OCI-M2 (cell line): Measurements from ENCODE around the gene LAPTM4A.
"Not testable (repeated sequence)": the region's sequence is repeated elsewhere in the genome, so short reads cannot be mapped to it uniquely, and the experiment has no call there.

Experiments
- DNase-seq: peaks from one replicate; lab custom pipeline; 2025; ENCODE audit not compliant: unreplicated experiment; lab: John Stamatoyannopoulos, UW

The LAPTM4A gene

DNA sequence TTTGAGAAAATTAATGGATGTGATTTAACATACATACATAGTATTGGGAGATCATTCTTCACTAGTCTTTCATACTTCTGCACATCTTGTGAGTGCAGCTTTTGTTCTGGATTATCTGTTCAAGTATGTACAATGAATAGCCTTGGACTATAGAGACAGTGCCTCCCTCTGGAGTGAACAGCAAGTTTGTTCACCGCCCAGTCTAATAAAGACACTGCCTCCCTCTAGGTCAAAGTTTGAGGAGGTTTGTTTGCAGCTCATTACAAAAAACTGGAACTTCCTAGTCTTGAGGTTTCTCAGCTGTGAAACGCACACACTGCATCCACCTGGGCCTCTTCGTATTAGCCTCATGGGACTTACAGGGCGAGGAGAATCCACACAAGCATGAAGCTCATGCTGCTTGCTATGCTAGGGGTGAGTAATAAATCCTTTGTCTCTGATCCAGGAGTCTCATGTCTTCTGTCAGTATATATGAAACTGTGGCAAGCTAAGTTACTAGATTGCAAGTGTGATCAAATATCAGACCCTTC, 26.0 kb upstream of the LAPTM4A start:
- DNase-seq = no peak

GRCh38 chr2:20076757-20077156, 25.3 kb upstream of the LAPTM4A start:
- no peak for DNase-seq

DNA sequence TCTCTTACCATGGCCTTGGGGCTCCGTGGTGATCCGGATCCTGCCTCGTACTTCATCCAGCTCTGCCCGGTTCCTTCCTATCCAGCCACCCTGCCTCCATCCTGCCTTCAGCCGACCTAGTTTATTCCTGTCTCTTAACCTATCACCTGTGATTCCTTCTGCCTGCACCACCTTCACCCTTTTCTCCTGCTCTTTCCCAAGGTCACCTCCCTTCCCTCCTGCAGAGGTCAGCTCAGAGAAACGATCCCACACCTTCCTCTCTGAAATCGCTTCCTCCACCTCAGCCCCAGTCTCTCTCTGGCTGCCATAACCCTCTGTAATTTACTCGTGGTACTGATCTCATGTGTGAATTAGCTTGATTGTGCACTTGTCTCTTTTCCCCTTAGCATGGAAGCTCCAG, 23.5 kb upstream of the LAPTM4A start:
- no peak for DNase-seq

- not testable (repeated sequence) for DNase-seq
Observed at GRCh38 chr2:20074046-20074648, 22.7 kb upstream of the LAPTM4A start.

DNA sequence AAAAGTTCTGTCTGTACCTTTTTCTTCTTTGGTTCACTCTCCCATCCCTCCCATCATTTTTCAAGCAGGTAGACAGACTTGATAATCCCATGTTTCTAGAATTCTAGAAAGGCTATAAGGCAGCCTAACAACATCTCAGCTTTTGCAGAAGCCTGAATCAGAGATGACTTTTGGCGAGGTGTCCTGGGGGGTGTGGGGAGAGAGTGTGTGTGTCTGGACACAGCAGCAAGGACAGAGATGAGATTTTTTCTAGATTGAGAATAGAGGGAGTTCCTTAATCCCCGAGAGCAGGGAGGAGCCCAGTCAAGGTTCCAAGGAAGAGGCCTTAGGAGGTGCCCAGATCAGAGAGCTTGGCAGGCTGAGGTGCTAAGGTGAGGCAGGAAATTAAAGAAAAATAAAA, 22.0 kb upstream of the LAPTM4A start:
- no peak for DNase-seq

- no peak for DNase-seq
Observed at GRCh38 chr2:20072436-20073158, 21.2 kb upstream of the LAPTM4A start.

DNA sequence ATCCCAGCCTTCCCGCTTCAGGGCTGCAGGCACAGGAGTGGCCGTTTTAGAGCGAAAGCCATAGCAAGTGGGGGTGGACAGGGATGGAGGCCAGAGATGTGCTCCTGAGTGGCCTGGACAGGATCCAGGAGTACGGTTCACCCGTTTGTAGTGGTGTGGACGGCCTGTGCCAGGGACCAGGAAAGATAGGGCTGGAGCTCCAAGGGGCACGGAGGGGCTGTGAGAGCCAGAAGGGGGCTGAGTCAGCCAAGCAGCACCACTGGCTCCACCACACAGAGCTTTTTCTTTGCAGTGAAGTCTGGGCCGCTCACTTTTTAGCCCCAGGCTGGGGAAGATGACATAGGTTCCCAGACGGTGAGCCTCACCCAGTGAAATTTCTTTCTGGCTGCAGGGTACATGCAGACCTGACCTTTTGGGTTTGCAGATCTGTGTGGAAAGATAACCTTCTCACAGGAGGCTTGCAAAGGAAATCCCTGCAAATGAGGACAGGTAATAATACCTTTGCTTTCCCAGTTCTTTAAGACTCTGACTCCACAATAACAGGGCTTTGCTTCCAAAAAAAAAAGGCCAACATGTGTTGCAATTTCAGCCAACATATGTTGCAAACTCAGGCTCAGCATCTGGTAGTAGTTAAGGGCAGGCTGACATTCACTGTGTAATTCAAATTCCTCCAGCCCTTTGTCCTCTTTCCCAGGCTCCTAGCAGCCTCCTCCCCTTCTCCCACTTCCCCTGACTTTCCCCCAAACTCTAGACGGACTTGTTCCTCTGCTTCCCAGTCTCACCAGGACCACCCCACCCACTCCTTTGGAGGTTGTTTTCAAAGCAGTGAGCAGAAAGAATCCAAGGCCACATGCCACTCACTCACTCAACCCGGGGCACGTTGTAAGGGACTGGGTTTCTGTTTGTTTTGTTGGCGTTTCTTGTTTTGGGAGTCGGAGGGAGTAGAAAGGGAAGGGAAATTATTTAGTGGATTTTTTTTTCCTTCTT, 20.3 kb upstream of the LAPTM4A start:
- no peak for DNase-seq

- DNase-seq = no peak
Observed at GRCh38 chr2:20069756-20070155, 18.3 kb upstream of the LAPTM4A start.

- no peak for DNase-seq
Observed at GRCh38 chr2:20067992-20068584, 16.7 kb upstream of the LAPTM4A start.

DNA sequence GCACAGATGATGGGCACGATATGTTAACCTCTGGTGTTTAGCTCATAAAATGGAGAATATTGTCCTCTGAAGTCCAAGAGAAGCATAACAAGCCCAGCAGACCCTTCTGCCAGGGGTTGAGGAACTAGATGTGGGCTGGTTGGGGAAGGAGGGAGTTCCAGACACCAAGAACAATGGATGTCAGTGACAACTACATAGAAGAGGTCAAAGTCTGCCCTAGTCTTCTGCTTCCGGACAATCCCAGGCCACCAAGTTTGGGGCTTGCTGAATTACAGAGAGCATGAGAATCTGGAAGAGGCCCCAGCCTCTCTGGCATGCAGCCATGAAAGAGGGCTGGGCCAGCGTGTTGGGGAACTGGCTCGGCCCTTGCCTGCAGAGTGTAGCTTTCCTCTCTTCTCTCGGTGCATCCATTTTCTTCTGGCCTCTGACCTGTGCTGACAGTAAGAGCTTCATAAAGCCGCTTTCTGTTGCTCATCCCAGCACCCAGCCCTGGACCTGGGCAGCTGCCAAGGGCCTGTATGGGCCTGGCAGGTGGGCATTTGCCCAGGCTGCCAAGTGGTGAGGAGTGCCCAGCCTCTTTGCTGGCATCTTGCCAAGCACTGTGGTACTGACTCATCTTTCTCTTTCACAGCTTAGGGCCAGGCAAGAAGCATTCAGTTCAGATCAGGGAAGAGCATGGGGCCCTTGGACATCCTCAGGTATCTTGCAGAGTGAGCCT, 14.6 kb upstream of the LAPTM4A start:
- no peak for DNase-seq

DNA sequence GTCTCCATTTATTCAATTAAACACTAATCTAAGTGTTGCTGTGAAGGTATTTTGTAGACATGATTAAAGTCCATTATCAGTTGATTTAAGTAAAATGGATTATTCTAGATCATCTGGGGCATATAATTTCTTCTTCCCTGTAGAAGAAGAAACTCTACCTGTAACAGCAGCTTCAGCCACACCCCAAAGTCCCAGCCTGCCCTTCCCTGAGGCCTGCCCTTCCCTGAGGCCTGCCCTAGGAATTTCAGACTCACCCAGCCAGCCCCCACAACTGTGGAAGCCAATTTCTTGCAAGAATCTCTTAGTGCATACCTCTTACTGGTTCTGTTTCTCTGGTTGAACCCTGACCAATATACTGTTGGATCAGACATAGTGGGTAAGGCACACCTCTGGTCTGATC, 13.4 kb upstream of the LAPTM4A start:
- no peak for DNase-seq

DNA sequence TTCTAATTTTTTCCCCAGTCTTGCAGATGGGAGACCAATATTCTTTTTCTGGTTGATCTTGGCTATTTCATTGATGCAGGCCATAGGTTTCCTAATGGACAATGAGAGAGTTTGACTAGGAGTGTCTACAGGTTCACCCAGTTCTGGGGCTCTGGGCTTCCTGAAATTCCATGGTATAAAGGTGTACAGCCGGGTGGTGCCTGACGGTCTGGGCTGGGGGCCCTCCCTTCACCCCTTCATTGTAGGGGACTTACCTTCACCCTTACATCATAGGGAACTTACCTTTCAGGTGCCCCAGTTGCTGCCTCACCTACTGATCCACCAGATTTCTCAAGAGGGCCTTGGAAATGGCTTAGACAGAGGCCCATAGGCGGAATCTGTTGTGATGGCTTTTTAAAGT, 13.0 kb upstream of the LAPTM4A start:
- DNase-seq = no peak

DNA sequence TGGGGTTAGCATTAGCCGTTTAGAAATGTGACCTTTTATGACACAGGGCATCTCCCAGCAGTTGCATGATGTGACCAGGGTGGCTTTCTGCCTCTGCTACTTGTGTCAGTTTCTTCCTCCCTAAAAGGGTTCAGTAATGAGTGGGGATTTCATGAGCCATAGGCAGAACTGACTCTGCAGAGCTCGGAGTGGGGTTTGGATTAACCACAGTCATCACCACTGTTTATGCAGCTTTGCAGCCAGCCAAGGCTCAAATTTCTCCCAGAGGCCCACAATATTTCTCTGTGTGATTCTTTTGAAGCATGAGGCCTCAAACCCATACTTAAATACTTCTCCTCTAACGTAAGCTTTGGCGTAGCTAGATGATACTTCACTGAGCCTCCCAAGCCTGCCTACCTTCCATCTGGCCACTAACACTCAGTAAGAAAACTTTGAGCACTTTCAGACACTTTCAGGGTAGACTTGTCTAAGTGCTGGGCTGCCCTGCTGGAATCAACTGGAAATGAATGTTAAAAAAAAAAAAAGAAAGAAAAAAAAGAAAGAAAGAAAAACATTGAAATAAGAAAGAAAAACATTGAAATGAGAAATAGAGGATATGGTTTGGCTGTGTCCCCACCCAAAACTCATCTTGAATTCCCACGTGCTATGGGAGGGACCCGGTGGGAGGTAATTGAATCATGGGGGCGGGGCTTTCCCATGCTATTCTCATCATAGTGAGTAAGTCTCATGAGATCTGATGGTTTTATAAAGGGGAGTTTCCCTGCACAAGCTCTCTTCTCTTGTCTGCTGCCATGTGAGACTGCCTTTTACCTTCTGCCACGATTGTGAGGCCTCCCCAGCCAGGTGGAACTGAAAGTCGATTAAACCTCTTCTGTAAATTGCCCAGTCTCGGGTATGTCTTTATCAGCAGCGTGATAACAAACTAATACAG, 11.5 kb upstream of the LAPTM4A start:
- no peak for DNase-seq

- no peak for DNase-seq
Observed at GRCh38 chr2:20061940-20062339, 10.5 kb upstream of the LAPTM4A start.

GRCh38 chr2:20061476-20061875, 10.0 kb upstream of the LAPTM4A start:
- DNase-seq = no peak

DNA sequence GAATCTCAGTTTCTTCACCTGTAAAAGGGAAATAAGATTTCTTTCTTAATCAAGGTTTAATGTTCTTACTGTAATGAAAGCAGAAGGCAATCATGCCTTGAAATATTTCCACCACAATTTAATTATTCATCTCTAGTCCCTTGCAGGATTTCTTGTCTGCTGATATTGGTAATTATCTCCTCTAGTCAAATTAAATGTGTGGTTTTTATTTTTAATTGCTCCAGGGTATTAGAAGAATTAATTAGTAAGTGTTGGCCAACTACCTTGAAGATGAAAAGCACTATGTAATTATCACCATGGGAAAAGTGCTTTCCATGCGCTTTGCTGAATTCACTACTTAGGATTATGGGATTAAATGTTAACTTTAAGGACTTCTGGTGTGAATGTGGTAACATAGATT, 8.7 kb upstream of the LAPTM4A start:
- no peak for DNase-seq

DNA sequence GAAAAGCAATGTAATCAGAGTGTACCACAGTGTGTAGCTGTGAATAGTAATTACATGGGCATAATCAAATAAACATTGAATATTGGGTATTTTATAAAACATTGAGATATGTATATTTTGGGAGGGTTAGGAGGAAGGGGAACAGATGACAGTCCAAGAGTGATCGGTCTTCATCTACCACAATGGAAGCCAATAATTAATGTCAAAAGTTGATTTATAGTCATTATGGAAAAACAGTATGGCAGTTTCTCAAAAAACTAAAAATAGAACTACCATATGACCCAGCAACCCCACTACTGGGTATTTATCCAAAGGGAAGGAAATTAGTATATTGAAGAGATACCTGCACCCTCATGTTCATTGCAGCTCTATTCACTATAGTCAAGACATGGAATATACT, 5.8 kb upstream of the LAPTM4A start:
- DNase-seq = no peak

DNA sequence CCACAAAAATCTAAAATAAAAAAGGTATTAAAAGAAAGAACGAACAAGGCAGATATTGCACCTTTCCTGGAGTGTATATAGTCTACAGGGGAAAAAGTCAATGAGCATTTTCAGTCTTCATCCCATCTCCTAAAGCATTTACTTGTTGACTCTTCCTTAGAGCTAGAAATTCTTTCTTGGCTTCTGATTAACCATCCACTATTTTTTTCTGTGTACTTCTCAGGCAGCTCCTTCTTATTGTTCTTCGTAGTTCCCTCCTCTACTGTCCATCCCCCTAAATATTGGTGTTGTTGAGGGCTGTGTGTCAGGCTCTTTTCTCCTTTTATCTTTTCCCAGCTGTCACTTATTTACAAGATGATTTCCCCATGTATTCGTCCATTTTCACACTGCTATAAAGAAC, 3.5 kb upstream of the LAPTM4A start:
- DNase-seq = no peak

DNA sequence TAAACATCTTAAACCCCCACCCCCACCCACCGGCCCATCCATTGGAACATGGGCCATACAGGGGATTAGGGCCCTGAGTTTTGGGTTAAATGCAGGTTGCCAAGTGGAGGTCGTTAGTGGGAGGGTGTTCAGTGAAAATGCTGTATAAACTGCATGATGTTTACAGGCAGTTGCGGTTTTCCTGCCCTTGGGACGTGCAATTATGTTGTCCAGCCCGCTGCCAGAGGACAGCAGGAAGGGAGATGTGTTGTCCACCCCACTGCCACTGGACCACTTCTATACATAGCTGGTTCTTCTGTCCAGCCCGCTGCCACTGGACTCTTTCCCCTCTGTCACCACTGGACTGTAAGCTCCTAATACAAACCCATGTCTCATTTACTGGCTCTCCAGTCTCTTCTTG, 2.7 kb upstream of the LAPTM4A start:
- DNase-seq = no peak
